Adipocyte (in vitro differentiated cells): ENCODE measurements around the gene MDFI.

Source experiments
- DNase-seq: peaks from one replicate; pipeline ENCODE4 v3.0.0-alpha.2; 2015; ENCODE audit warnings: low read depth
- H3K27me3 ChIP-seq: replicated peaks from 2 replicates; pipeline ENCODE4 v1.7.0; 2013; ENCODE audit warnings: mild to moderate bottlenecking, low read length, moderate library complexity; ENCODE audit not compliant: control insufficient read depth, insufficient read depth
- H3K36me3 ChIP-seq: 2 replicates; pipeline ENCODE4 v1.7.0; 2013; ENCODE audit warnings: low read length, mild to moderate bottlenecking, moderate library complexity; ENCODE audit not compliant: control insufficient read depth, insufficient read depth, severe bottlenecking
- H3K4me1 ChIP-seq: 2 replicates; pipeline ENCODE4 v1.7.0; 2013; ENCODE audit warnings: mild to moderate bottlenecking, low read length, moderate library complexity; ENCODE audit not compliant: control insufficient read depth, insufficient read depth
- H3K4me3 ChIP-seq: 2 replicates; pipeline ENCODE4 v1.7.0; 2013; ENCODE audit warnings: mild to moderate bottlenecking, low read length, moderate library complexity
- H3K9ac ChIP-seq: 2 replicates; pipeline ENCODE4 v1.7.0; 2013; ENCODE audit warnings: mild to moderate bottlenecking, low read length, moderate library complexity
- H3K9me3 ChIP-seq: 2 replicates; pipeline ENCODE4 v1.7.0; 2013; ENCODE audit warnings: mild to moderate bottlenecking, low read length, moderate library complexity; ENCODE audit not compliant: control insufficient read depth

The MDFI gene

DNA sequence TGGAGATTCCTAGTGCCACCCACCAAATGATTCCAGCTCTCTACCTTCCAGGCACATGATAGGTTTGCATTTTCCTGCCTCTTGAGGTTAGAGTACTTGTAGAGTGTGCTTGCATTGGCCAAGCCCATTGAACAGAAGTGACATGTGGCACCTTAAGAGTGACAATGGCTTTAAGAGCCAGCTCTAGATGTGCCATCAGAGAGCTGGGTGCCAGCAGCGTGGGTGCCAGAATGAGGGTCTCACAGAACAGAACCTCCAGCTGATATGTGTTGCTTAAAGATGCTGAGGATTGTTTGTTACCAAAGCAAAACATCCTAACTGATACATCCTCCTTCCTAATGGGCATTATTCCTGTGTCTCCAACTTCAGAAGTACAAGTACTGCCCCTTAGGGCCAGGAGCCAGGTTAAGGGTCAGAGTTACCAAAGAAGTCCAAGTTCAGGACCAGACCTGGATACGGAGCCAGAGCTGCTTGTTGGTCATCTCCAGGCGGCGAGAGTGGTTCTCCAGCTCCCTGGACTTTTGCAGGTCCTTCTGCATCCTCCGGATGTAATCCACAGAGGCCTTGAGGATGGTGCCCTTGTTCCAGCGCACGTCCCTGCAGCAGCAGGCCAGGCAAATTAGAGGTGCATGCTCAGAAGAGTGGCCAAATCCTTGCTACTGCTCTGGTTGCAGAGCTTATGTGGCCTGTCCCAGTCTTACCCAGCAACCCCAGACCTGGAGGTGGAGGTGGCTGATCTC lies 47.5 kb downstream of the MDFI start:
- H3K36me3 ChIP-seq, result peaks cover 3% of the 10 kb centered on the region
- H3K4me3 ChIP-seq, result no peak overlapping the region
- no peak for DNase-seq

DNA sequence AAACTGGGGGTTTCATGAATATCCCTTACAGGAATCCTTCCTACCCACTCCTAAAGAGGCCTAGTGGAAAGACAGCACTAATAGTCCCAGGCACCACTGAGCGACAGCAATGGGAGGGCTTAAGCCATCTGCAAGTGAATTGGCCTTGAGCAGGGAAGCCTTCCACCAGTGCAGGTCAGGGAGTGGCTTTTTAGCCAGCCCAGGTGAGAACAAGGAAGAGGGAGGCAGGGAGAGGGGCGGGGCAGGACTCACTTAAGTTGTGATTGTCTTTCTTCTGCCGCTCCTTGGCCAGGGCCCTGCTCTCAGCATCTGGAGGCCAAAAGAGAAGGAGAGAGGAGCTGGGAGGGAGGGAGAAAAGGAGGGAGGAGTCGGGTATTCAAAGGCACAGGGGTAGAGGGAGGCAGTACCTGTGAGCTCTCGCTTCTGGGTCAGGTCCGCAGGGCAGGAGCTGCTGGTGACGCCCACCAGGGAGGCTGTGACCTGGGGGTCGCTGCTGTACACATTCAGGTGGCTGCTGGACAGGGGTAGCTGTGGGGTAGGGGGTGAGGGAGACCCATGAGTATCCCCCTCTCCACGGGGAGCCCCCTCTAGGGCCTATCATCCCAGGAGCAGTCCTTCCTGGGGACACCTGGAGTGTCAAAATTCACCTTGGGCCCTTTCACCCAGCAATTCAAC lies 49.4 kb downstream of the MDFI start:
- DNase-seq, result no peak
- Histone ChIP-seq H3K4me1 (peaks cover 31% of the 10 kb centered on the region), H3K27me3 (peaks cover 6% of the 10 kb centered on the region), H3K4me3 (no peak overlapping the region), H3K9me3 (no peaks in the 10 kb centered on the region), H3K9ac (no peak overlapping the region), H3K36me3 (peaks cover 3% of the 10 kb centered on the region)

More for the DNA sequence above, 47.5 kb downstream of the MDFI start:
- Histone ChIP-seq H3K9ac (no peak overlapping the region), H3K9me3 (no peaks in the 10 kb centered on the region), H3K27me3 (no peaks in the 10 kb centered on the region), H3K4me1 (peaks cover 31% of the 10 kb centered on the region)

DNA sequence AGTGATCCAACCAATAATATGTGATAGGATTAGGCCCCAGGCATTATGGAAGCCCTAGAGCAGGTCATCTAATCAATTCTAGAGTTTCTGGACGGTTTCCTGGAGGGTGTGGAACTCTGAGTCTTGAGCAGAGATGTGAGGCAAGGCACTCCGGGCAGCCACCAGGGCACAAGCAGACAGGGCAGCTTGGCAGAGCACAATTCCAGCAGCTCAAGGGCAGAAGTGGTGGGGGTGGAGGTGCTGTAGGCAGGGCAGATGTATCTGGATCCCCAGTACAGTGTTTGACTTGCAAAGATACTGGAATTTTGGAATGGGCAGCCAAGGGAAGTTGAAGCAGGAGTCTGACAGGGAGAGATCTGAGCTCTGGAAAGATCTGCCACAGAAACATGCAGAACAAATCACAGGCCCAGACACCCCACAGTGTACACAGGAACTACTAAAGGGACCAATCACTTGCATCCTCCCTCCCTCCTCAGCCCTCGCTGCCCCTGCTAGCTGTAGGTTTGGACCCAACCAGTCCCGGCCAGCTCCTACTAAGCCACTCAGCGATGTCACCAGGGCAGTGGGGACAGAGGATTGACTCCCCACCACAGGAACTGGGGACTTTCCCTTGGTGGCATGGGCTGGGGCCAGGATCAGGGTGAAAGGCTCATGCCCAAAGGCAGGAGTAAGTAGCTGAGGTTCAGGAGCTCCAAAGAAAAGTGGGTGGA lies 50.1 kb downstream of the MDFI start:
- no peak for DNase-seq
- H3K27me3 ChIP-seq, result peaks cover 6% of the 10 kb centered on the region
- no peak overlapping the region for H3K9ac ChIP-seq
- no peak overlapping the region for H3K4me3 ChIP-seq
- H3K9me3 ChIP-seq, result no peaks in the 10 kb centered on the region
- H3K4me1 ChIP-seq, result peaks cover 27% of the 10 kb centered on the region
- H3K36me3 ChIP-seq, result peaks cover 3% of the 10 kb centered on the region

DNA sequence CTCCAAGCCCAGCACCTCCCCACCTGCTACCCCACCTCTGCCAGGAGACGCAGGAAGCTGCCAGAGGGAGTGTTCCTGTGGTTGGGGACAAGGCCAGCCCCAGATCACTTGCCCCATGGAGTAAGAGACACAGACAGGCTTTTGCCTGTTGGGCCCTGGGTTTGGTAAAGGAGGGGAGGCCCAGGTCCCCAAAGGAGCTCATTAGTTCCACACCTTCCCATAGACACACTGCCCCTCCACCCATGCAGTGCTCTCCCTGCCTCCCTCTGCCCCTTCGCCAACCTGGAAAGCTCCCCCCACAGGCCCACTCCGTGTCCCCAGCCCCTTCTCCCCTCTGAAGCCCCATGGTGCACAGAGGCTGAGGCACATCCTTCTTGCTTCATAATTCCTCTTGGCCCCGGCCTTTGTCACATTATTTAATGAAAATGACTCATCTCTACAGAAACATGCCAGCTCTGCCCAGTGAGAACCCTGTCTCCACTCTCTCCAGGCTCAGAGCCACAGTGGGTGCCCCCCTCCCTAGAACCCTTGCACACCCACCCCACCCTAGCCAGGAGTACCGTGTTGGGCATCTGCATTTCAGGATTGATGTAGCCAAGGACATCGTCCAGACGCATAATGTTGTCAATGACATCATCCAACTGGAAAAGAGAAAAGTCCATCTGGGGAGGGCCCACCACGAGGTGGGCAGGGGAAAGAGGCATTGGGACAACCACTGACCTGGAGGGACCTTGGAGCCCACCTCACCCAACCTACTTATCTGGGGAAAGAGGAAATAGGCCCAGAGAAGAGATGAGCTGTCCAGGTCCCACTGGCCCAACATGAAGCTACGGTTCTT lies 51.1 kb downstream of the MDFI start:
- Histone ChIP-seq H3K4me1 (peaks cover 20% of the 10 kb centered on the region), H3K36me3 (peaks cover 3% of the 10 kb centered on the region), H3K9ac (no peak overlapping the region), H3K27me3 (peaks cover 6% of the 10 kb centered on the region), H3K9me3 (no peaks in the 10 kb centered on the region), H3K4me3 (no peak overlapping the region)
- peak; percentile 42 for DNase-seq

DNA sequence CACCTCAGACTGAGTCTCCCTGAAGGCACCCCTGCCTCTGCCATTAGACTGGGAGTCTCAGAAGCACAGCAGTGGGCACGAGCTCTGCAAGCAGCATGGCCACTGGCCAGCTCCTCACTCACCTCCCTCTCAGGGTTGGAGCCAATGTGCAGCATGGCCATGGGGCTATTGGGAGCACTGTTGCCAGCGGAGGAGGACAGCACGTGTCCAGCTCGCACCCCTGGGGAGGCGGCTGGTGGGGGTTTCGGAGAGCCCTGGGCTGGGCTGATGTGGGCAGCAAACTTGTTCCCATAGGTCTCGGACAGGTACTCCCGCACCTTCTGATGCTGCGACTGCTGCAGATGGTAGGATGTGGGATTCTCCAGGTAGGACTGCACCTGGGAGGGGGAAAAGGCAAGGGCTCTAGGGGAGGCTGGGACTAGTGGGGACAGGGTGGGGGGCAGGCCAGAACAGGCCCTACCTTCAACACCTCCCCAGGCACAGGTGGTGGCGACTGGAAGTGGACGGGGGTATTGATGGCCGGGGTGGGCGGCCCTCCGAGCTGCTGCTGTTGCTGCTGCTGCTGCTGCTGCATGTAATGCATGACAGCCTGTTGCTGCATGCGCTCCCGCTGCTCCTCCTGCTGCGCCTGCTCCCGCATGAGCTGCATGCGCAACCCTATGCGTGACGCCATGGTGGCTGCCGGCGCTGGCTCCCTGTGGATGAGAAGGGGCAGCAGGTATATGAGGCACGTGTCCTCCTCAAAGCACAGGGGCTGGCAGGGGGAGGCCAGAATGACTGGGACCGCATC lies 52.5 kb downstream of the MDFI start:
- H3K36me3 ChIP-seq, result peaks cover 2% of the 10 kb centered on the region
- H3K9ac ChIP-seq, result no peak overlapping the region
- peaks cover 20% of the 10 kb centered on the region for H3K4me1 ChIP-seq
- H3K27me3 ChIP-seq, result peaks cover 6% of the 10 kb centered on the region
- no peaks in the 10 kb centered on the region for H3K9me3 ChIP-seq
- no peak overlapping the region for H3K4me3 ChIP-seq
- no peak for DNase-seq

DNA sequence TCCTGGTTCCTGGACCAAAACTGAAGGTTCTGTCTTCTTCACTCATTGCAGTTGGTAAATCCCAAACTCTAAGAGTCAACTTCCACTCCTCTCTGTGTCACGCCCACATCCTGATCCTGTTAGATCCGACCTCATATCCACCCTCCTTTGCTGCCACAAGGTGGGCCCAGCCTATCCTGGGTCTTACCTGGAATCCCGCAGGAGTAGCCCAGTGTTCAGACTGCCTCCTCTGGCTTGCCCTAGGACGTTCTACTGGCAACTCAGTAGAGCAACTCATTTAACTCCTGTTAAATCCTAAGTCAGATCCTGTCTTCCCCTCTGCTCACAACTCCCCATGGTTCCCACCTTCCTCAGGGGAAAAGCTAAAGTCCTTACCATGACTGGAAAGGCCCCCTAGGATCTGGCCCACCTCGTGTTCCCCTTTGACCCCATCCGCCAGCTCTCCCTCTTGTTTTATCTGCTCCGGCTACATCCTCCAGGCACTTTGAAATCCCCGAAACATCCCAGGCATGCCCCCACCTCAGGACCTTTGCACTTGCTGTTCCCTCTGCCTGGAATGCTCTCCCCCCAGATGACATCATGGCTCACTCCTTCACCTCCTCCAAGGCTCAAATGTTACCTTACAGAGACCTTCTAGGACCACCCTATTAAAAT lies 53.3 kb downstream of the MDFI start:
- DNase-seq, result no peak
- Histone ChIP-seq H3K4me3 (no peak overlapping the region), H3K4me1 (peaks cover 20% of the 10 kb centered on the region), H3K36me3 (no peaks in the 10 kb centered on the region), H3K9me3 (no peaks in the 10 kb centered on the region), H3K9ac (no peak overlapping the region), H3K27me3 (peaks cover 6% of the 10 kb centered on the region)

DNA sequence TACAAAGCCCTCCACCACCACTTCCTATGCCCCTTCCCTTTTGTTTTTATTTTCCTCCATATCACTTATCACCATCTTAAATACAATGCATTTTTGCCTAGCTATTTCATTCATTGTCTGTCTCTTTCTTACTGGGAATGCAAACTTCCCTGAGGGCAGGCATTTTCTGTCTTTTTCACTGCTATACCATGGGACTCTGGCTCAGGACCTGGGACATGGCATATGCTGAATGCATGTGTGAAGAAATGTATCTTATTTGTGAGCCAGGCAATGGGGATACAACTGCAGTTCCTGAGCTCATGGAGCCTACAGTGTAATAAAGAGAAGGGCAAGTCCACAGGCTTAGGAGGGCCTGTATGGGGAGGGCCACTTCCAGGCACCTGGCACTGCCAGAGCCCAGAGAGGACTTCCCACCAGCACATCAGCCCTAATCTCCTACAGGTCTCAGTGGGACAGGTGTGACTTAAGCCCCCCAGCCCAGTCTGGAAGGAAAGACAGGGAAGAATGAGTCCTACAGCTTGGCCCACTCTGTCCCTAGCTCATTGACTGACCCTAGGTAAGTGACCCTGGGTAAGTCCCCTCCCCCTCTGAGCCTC lies 53.9 kb downstream of the MDFI start:
- H3K4me3 ChIP-seq, result no peak overlapping the region
- no peak for DNase-seq

DNA sequence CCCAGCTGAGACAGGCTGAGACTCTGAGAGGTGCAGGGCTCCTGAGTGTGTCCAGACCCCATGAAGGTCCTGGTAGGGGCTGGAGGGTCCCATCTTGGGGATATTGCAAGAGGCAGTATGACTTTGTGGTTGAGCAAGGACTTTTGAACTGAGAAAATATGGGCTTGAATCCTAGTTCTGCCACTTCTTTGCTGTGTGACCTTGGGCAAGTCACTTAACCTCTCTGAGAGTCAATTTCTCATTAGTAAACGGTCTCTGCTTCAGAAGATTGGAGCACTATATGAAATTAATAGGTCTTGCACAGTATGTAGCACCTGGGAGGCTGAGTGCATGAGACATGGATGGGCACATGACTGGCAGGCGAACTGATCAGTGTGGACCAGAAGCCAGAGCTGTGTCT lies 54.5 kb downstream of the MDFI start:
- Histone ChIP-seq H3K4me1 (peaks cover 20% of the 10 kb centered on the region), H3K27me3 (peaks cover 6% of the 10 kb centered on the region), H3K36me3 (no peaks in the 10 kb centered on the region), H3K4me3 (no peak overlapping the region), H3K9ac (no peak overlapping the region), H3K9me3 (no peaks in the 10 kb centered on the region)
- DNase-seq, result no peak

More for the DNA sequence above, 53.9 kb downstream of the MDFI start:
- H3K36me3 ChIP-seq, result no peaks in the 10 kb centered on the region
- H3K9me3 ChIP-seq, result no peaks in the 10 kb centered on the region
- H3K4me1 ChIP-seq, result peaks cover 20% of the 10 kb centered on the region
- no peak overlapping the region for H3K9ac ChIP-seq
- peaks cover 6% of the 10 kb centered on the region for H3K27me3 ChIP-seq

DNA sequence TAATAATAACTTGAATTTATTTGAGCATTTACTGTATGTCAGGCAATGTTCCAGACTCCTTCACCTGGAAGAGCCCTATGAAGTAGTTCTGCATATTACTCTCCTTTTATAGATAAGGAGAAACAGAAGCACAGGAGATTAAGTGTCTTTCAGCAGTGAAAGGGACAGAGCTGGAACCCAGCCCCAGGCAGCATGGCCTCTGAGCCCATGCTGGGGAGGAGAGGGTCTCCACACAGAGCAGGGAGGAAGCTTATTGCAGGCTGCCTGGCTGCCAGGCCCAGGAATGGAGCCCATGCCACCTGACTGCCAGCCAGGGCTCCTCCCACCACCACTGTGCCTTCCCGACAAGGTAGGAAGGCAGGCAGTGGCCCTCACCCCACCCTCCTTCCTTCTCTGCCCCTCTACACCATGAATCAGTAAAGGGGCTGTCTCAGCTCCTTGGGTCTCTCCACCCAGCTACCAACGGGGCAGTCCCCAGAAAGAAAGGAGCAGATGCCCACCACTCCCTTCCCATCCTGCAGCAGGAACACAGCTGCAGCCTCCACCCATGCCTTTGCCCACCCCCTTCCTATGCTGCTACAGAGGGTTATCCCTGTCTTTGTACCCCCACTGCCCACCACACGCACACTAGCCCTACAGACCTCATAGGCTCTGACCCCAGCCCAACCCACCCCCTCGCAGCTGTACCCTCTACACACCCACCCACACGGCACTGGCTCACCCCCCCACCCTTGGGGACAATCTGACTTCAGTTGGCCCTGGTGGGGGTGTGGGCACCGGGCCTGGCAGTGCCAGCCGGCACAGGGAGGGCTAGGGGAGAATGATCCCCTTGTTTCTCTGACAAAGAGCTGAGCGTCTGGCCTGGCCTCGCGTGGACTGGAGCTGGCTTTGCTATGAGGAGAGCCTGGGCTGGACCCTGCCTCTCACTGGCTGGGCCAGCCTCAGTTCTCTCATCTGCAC lies 55.3 kb downstream of the MDFI start:
- Histone ChIP-seq H3K4me1 (peaks cover 12% of the 10 kb centered on the region), H3K4me3 (no peak overlapping the region), H3K9ac (no peak overlapping the region), H3K9me3 (no peaks in the 10 kb centered on the region), H3K36me3 (no peaks in the 10 kb centered on the region), H3K27me3 (peaks cover 6% of the 10 kb centered on the region)
- no peak for DNase-seq
